Stimulated activated naive B cell treated with anti-CD40 and anti-IgM and Interleukin-4, amounts not matched to agents 10 μg/mL and 1 μg/mL and 100 μg/mL, for 72 hours (primary cell): ENCODE data around the gene GPR37.
A peak's percentile ranks its signal among the peaks of the same experiment; 100 is the strongest.

Experiments used
- ATAC-seq, 2 donors: fragments of 150-1000 bp; cut with Tn5 transposase; replicated peaks; 2 replicates each; pipeline ENCODE4 v1.10.0; 2021; ENCODE audit warnings: moderate library complexity in 1 of 2
- DNase-seq: peaks from one replicate; pipeline ENCODE4 v3.0.0; 2021
- H3K27ac Mint-ChIP-seq: one replicate; pipeline ENCODE4 v1.8.0; 2022; ENCODE audit warnings: mild to moderate bottlenecking, mixed read lengths
- H3K27me3 Mint-ChIP-seq, 2 donors: one replicate each; pipeline ENCODE4 v1.8.0; 2022; ENCODE audit warnings: mixed read lengths in 2 of 2
- H3K36me3 Mint-ChIP-seq, 2 donors: one replicate each; pipeline ENCODE4 v1.8.0; 2022; ENCODE audit warnings: mixed read lengths in 2 of 2, mild to moderate bottlenecking in 1 of 2
- H3K4me1 Mint-ChIP-seq, 2 donors: one replicate each; pipeline ENCODE4 v1.8.0; 2022; ENCODE audit warnings: mixed read lengths in 2 of 2, mild to moderate bottlenecking in 1 of 2
- H3K4me3 Mint-ChIP-seq, 2 donors: one replicate each; pipeline ENCODE4 v1.8.0; 2022; ENCODE audit warnings: mild to moderate bottlenecking in 2 of 2, mixed read lengths in 2 of 2, moderate library complexity in 1 of 2
- H3K9me3 Mint-ChIP-seq, 2 donors: one replicate each; pipeline ENCODE4 v1.8.0; 2022; ENCODE audit warnings: mixed read lengths in 2 of 2, mild to moderate bottlenecking in 1 of 2

GPR37 gene

GRCh38 chr7:124765401-124766352 is at the start of gene GPR37:
Gene GPR37 (minus strand): TSS chr7:124765792. CDS start chr7:124764976, 816 bp downstream.
- Mint-ChIP-seq H3K4me1 (peaks cover 13 to 20% of the 10 kb centered on the region in 2 donors), H3K36me3 (no peaks in the 10 kb centered on the region), H3K27me3 (peaks cover 46 to 61% of the 10 kb centered on the region in 2 donors), H3K27ac (peak within 1 kb of the TSS; percentile 89), H3K4me3 (peak within 1 kb of the TSS; percentile 59 to 81), H3K9me3 (no peaks in the 10 kb centered on the region)
- DNase-seq (no peak), ATAC-seq (peak; percentile 62 to 73)

- Mint-ChIP-seq H3K36me3 (no peaks in the 10 kb centered on the region), H3K27me3 (peaks cover 0 to 5% of the 10 kb centered on the region in 2 donors), H3K4me3 (no peak overlapping the region), H3K27ac (no peak overlapping the region), H3K4me1 (no peaks in the 10 kb centered on the region), H3K9me3 (no peaks in the 10 kb centered on the region)
- no peak for DNase-seq
- no peak for ATAC-seq
Measured at GRCh38 chr7:124813994-124814798, 48.6 kb upstream of the GPR37 start.

GRCh38 chr7:124812764-124813163 is 47.2 kb upstream of the GPR37 start:
- Mint-ChIP-seq H3K4me3 (no peak overlapping the region), H3K27ac (no peak overlapping the region), H3K27me3 (peaks cover 0 to 10% of the 10 kb centered on the region in 2 donors), H3K9me3 (no peaks in the 10 kb centered on the region), H3K4me1 (no peaks in the 10 kb centered on the region), H3K36me3 (no peaks in the 10 kb centered on the region)
- DNase-seq (no peak), ATAC-seq (no peak)

GRCh38 chr7:124811341-124811740 is 45.7 kb upstream of the GPR37 start:
- DNase-seq (no peak), ATAC-seq (no peak)
- Mint-ChIP-seq H3K27ac (no peak overlapping the region), H3K27me3 (peaks cover 0 to 10% of the 10 kb centered on the region in 2 donors), H3K4me1 (no peaks in the 10 kb centered on the region), H3K36me3 (no peaks in the 10 kb centered on the region), H3K4me3 (no peak overlapping the region), H3K9me3 (no peaks in the 10 kb centered on the region)

GRCh38 chr7:124810605-124811004 is 45.0 kb upstream of the GPR37 start:
- no peak for DNase-seq
- Mint-ChIP-seq H3K4me3 (no peak overlapping the region), H3K27me3 (peaks cover 0 to 10% of the 10 kb centered on the region in 2 donors), H3K4me1 (no peaks in the 10 kb centered on the region), H3K27ac (no peak overlapping the region), H3K36me3 (no peaks in the 10 kb centered on the region), H3K9me3 (no peaks in the 10 kb centered on the region)
- no peak for ATAC-seq

GRCh38 chr7:124808206-124808605 is 42.6 kb upstream of the GPR37 start:
- Mint-ChIP-seq H3K27ac (no peak overlapping the region), H3K4me1 (no peaks in the 10 kb centered on the region), H3K27me3 (peaks cover 0 to 5% of the 10 kb centered on the region in 2 donors), H3K9me3 (no peaks in the 10 kb centered on the region), H3K4me3 (no peak overlapping the region), H3K36me3 (no peaks in the 10 kb centered on the region)
- DNase-seq (no peak), ATAC-seq (no peak)

- Mint-ChIP-seq H3K4me3 (no peak overlapping the region), H3K27ac (no peak overlapping the region), H3K36me3 (peaks cover 0 to 2% of the 10 kb centered on the region in 2 donors), H3K27me3 (peaks cover 12 to 13% of the 10 kb centered on the region in 2 donors), H3K4me1 (no peaks in the 10 kb centered on the region), H3K9me3 (peaks cover 0 to under 1% of the 10 kb centered on the region in 2 donors)
- no peak for ATAC-seq
- no peak for DNase-seq
Measured at GRCh38 chr7:124801330-124801895, 35.8 kb upstream of the GPR37 start.

- Mint-ChIP-seq H3K4me1 (no peaks in the 10 kb centered on the region), H3K4me3 (no peak overlapping the region), H3K9me3 (peaks cover 0 to 5% of the 10 kb centered on the region in 2 donors), H3K36me3 (peaks cover 0 to 3% of the 10 kb centered on the region in 2 donors), H3K27me3 (peaks cover 12 to 13% of the 10 kb centered on the region in 2 donors), H3K27ac (no peak overlapping the region)
- DNase-seq (no peak), ATAC-seq (no peak)
Measured at GRCh38 chr7:124800386-124800785, 34.8 kb upstream of the GPR37 start.

- H3K4me3 Mint-ChIP-seq, result no peak overlapping the region
- H3K4me1 Mint-ChIP-seq, result no peaks in the 10 kb centered on the region
- DNase-seq (no peak), ATAC-seq (no peak)
- peaks cover 12 to 13% of the 10 kb centered on the region in 2 donors for H3K27me3 Mint-ChIP-seq
- H3K27ac Mint-ChIP-seq, result no peak overlapping the region
- H3K36me3 Mint-ChIP-seq, result peaks cover 0 to 3% of the 10 kb centered on the region in 2 donors
- peaks cover 0 to 5% of the 10 kb centered on the region in 2 donors for H3K9me3 Mint-ChIP-seq
Measured at GRCh38 chr7:124799448-124799847, 33.9 kb upstream of the GPR37 start.

- Mint-ChIP-seq H3K4me3 (no peak overlapping the region), H3K36me3 (peaks cover 0 to 3% of the 10 kb centered on the region in 2 donors), H3K27me3 (peaks cover 7 to 8% of the 10 kb centered on the region in 2 donors), H3K27ac (no peak overlapping the region), H3K9me3 (peaks cover 0 to 5% of the 10 kb centered on the region in 2 donors), H3K4me1 (no peaks in the 10 kb centered on the region)
- DNase-seq (no peak), ATAC-seq (no peak)
Measured at GRCh38 chr7:124796771-124797170, 31.2 kb upstream of the GPR37 start.

GRCh38 chr7:124792696-124793095 is 27.1 kb upstream of the GPR37 start:
- no peak for ATAC-seq
- Mint-ChIP-seq H3K27me3 (peaks cover 0 to 3% of the 10 kb centered on the region in 2 donors), H3K27ac (no peak overlapping the region)

GRCh38 chr7:124792002-124792401 is 26.4 kb upstream of the GPR37 start:
- Mint-ChIP-seq H3K9me3 (peaks cover 0 to 5% of the 10 kb centered on the region in 2 donors), H3K36me3 (peaks cover 0 to 3% of the 10 kb centered on the region in 2 donors), H3K27me3 (peaks cover 0 to 3% of the 10 kb centered on the region in 2 donors), H3K27ac (no peak overlapping the region), H3K4me1 (no peaks in the 10 kb centered on the region), H3K4me3 (no peak overlapping the region)
- DNase-seq (no peak), ATAC-seq (no peak)

More at GRCh38 chr7:124792696-124793095, 27.1 kb upstream of the GPR37 start:
- Mint-ChIP-seq H3K36me3 (peaks cover 0 to 3% of the 10 kb centered on the region in 2 donors), H3K4me1 (no peaks in the 10 kb centered on the region), H3K9me3 (peaks cover 0 to 5% of the 10 kb centered on the region in 2 donors), H3K4me3 (no peak overlapping the region)
- DNase-seq, result no peak

- Mint-ChIP-seq H3K27me3 (peaks cover 0 to 3% of the 10 kb centered on the region in 2 donors), H3K4me1 (no peaks in the 10 kb centered on the region), H3K4me3 (no peak overlapping the region), H3K27ac (no peak overlapping the region), H3K9me3 (peaks cover 0 to 5% of the 10 kb centered on the region in 2 donors), H3K36me3 (peaks cover 0 to 2% of the 10 kb centered on the region in 2 donors)
- no peak for DNase-seq
- no peak for ATAC-seq
Measured at GRCh38 chr7:124791426-124791825, 25.8 kb upstream of the GPR37 start.

- Mint-ChIP-seq H3K27ac (no peak overlapping the region), H3K27me3 (peaks cover 0 to 3% of the 10 kb centered on the region in 2 donors), H3K36me3 (no peaks in the 10 kb centered on the region), H3K9me3 (no peaks in the 10 kb centered on the region), H3K4me3 (no peak overlapping the region), H3K4me1 (no peaks in the 10 kb centered on the region)
- ATAC-seq (no peak), DNase-seq (no peak)
Measured at GRCh38 chr7:124790645-124791044, 25.1 kb upstream of the GPR37 start.
